Renal cortical epithelial cell (primary cell): Measurements from ENCODE around the gene DNAH17. TPM values are rescaled to one million over a fixed set of nuclear protein-coding genes. Genes with fewer than 3 reads are reported as not detected.

Experiments used
- DNase-seq: peaks from one replicate; pipeline ENCODE4 v3.0.0-alpha.2; 2011; ENCODE audit warnings: low read depth
- total RNA-seq: library from RNA; depleted of rRNA; stranded (reverse); fragments of >200 nt; gene quantifications from 2 replicates; pipeline ENCODE4 v1.2.3, GENCODE V29; 2014

DNAH17 gene
- total RNA-seq, 1 donor from 2014 or later = 0.05 TPM

- DNase-seq = no peak
Measured at GRCh38 chr17:78494696-78495330, 82.4 kb downstream of the DNAH17 start.

GRCh38 chr17:78493853-78494695 is 83.1 kb downstream of the DNAH17 start:
- no peak for DNase-seq

- DNase-seq = no peak
Measured at GRCh38 chr17:78493450-78493849, 83.7 kb downstream of the DNAH17 start.

- no peak for DNase-seq
Measured at GRCh38 chr17:78492116-78492799, 84.9 kb downstream of the DNAH17 start.

GRCh38 chr17:78491236-78492115 is 85.7 kb downstream of the DNAH17 start:
- DNase-seq = no peak

- no peak for DNase-seq
Measured at GRCh38 chr17:78490673-78491072, 86.5 kb downstream of the DNAH17 start.

- DNase-seq = no peak
Measured at GRCh38 chr17:78490156-78490555, 87.0 kb downstream of the DNAH17 start.

GRCh38 chr17:78488867-78489634 is 88.1 kb downstream of the DNAH17 start:
- DNase-seq = no peak

GRCh38 chr17:78488156-78488555 is 89.0 kb downstream of the DNAH17 start:
- no peak for DNase-seq

GRCh38 chr17:78486946-78487680 is 90.1 kb downstream of the DNAH17 start:
- DNase-seq = no peak

GRCh38 chr17:78486228-78486802 is 90.9 kb downstream of the DNAH17 start:
- DNase-seq = no peak

GRCh38 chr17:78485290-78486168 is 91.7 kb downstream of the DNAH17 start:
- DNase-seq = no peak

- DNase-seq = no peak
Measured at GRCh38 chr17:78484271-78485246, 92.6 kb downstream of the DNAH17 start.

GRCh38 chr17:78479369-78479768 is 97.8 kb downstream of the DNAH17 start:
- no peak for DNase-seq

GRCh38 chr17:78478757-78479297 is 98.4 kb downstream of the DNAH17 start:
- no peak for DNase-seq

- no peak for DNase-seq
Measured at GRCh38 chr17:78477913-78478756, 99.1 kb downstream of the DNAH17 start.
